H1 (cell line): ENCODE results near the gene LRRC14B. TPM values are rescaled to one million over a fixed set of nuclear protein-coding genes. Genes with fewer than 3 reads are reported as not detected.

ENCODE experiments used
- CTCF ChIA-PET: fragments of 300-600 bp; sonication (Branson Sonifier 250); formaldehyde crosslinking; loops from one replicate; lab custom pipeline; 2021; ENCODE audit not compliant: partially characterized antibody; lab: Charles Lee
- POLR2A ChIA-PET: fragments of 300-600 bp; sonication (Branson Sonifier 250); formaldehyde crosslinking; loops from one replicate; lab custom pipeline; 2021; ENCODE audit warnings: inconsistent platforms; ENCODE audit not compliant: partially characterized antibody; lab: Charles Lee
- DNase-seq, 2 experiments: peaks; one replicate each; pipeline versions ENCODE4 v3.0.0 to v3.0.0-alpha.2; 2010 to 2022; ENCODE audit warnings: low spot score in 2 of 2, low read depth in 1 of 2, mixed read lengths in 1 of 2
- FAIRE-seq: peaks from 2 replicates; lab custom pipeline; 2011; peaks lifted over from hg19 to GRCh38; lab: Jason Lieb, UNC
- H2AFZ ChIP-seq: 2 replicates; pipeline ENCODE4 v1.8.1; 2012; ENCODE audit warnings: low read length, inconsistent platforms
- H2AK5ac ChIP-seq: 2 replicates; pipeline ENCODE4 v1.6.1; 2013; ENCODE audit warnings: low read depth, low read length
- H2BK120ac ChIP-seq: replicated peaks from 2 replicates; pipeline ENCODE3; 2013; ENCODE audit warnings: low read depth, low read length, inconsistent platforms
- H2BK12ac ChIP-seq: 2 replicates; pipeline ENCODE4 v1.6.1; 2013; ENCODE audit warnings: low read depth, low read length
- H2BK15ac ChIP-seq: 2 replicates; pipeline ENCODE4 v1.6.1; 2013; ENCODE audit warnings: low read length
- H2BK20ac ChIP-seq: 2 replicates; pipeline ENCODE4 v1.6.1; 2013; ENCODE audit warnings: low read length
- H2BK5ac ChIP-seq: 2 replicates; pipeline ENCODE4 v1.6.1; 2013; ENCODE audit warnings: low read depth, low read length
- H3K14ac ChIP-seq: 2 replicates; pipeline ENCODE4 v1.6.1; 2013; ENCODE audit warnings: inconsistent platforms; ENCODE audit not compliant: insufficient read length
- H3K18ac ChIP-seq: 2 replicates; pipeline ENCODE4 v1.6.1; 2013; ENCODE audit warnings: low read length; ENCODE audit errors: extremely low read depth
- H3K23ac ChIP-seq: 2 replicates; pipeline ENCODE4 v1.6.1; 2013; ENCODE audit warnings: inconsistent platforms; ENCODE audit not compliant: insufficient read length
- H3K23me2 ChIP-seq: 2 replicates; pipeline ENCODE4 v1.6.1; 2013; ENCODE audit warnings: low read depth, low read length
- H3K27ac ChIP-seq: 2 replicates; pipeline ENCODE4 v1.6.1; 2011; ENCODE audit warnings: low read depth, low read length, inconsistent platforms
- H3K27me3 ChIP-seq, 4 experiments: replicated peaks in 1 of 4; 1 replicate in 1 of 4; 2 replicates in 3 of 4; pipeline versions ENCODE4 v1.6.1 to v1.8.1; 2011 to 2013; ENCODE audit warnings: low read length in 3 of 4, mild to moderate bottlenecking in 3 of 4, inconsistent platforms in 2 of 4, mixed read lengths in 2 of 4, moderate library complexity in 1 of 4; ENCODE audit not compliant: control insufficient read depth in 3 of 4, insufficient read depth in 3 of 4; ENCODE audit errors: extremely low read depth in 1 of 4
- H3K36me3 ChIP-seq, 4 experiments: 2 replicates each; pipeline versions ENCODE4 v1.6.1 to v1.8.1; 2011 to 2013; ENCODE audit warnings: mild to moderate bottlenecking in 4 of 4, low read length in 3 of 4, moderate library complexity in 2 of 4, control low read depth in 1 of 4, inconsistent platforms in 1 of 4; ENCODE audit not compliant: insufficient read depth in 4 of 4, control insufficient read depth in 2 of 4
- H3K4ac ChIP-seq: replicated peaks from 2 replicates; pipeline ENCODE3; 2013; ENCODE audit warnings: low read length, low read depth, mixed read lengths, inconsistent platforms; ENCODE audit not compliant: insufficient read length
- H3K4me1 ChIP-seq, 4 experiments: replicated peaks in 1 of 4; 1 replicate in 1 of 4; 2 replicates in 3 of 4; pipeline versions ENCODE4 v1.6.1 to v1.8.1; 2011 to 2013; ENCODE audit warnings: low read length in 3 of 4, inconsistent platforms in 2 of 4, mixed read lengths in 1 of 4; ENCODE audit not compliant: insufficient read depth in 4 of 4, control insufficient read depth in 3 of 4
- H3K4me2 ChIP-seq, 2 experiments: 2 replicates each; pipeline versions ENCODE4 v1.6.1 to v1.8.1; 2011 to 2013; ENCODE audit warnings: low read depth in 2 of 2, low read length in 2 of 2, control low read depth in 1 of 2, inconsistent platforms in 1 of 2, mild to moderate bottlenecking in 1 of 2; ENCODE audit not compliant: insufficient read depth in 1 of 2
- H3K4me3 ChIP-seq, 4 experiments: fragments of 200-600, 300-600 bp in 1 of 4; sonication (generic), shearing (Covaris generic), sonication (Bioruptor Twin) in 1 of 4; 2 replicates each; pipeline versions ENCODE4 v1.5.1 to v1.8.1; 2011 to 2016; ENCODE audit warnings: low read length in 4 of 4, low read depth in 3 of 4, control low read depth in 2 of 4, inconsistent platforms in 2 of 4, mild to moderate bottlenecking in 2 of 4, mixed read lengths in 1 of 4, moderate library complexity in 1 of 4; ENCODE audit not compliant: insufficient read depth in 2 of 4; ENCODE audit errors: extremely low read depth in 1 of 4
- H3K56ac ChIP-seq: replicated peaks from 2 replicates; pipeline ENCODE3; 2013; ENCODE audit warnings: low read depth, mild to moderate bottlenecking, mixed read lengths, low read length, inconsistent platforms; ENCODE audit not compliant: insufficient read length
- H3K79me1 ChIP-seq: 2 replicates; pipeline ENCODE4 v1.6.1; 2013; ENCODE audit warnings: low read depth, low read length, control low read depth
- H3K79me2 ChIP-seq, 2 experiments: 2 replicates each; pipeline versions ENCODE4 v1.6.1 to v1.8.1; 2012 to 2013; ENCODE audit warnings: low read length in 2 of 2, mild to moderate bottlenecking in 2 of 2, inconsistent platforms in 1 of 2; ENCODE audit not compliant: insufficient read depth in 2 of 2, control insufficient read depth in 1 of 2
- H3K9ac ChIP-seq, 4 experiments: replicated peaks in 1 of 4; 1 replicate in 1 of 4; 2 replicates in 3 of 4; pipeline versions ENCODE4 v1.6.1 to v1.8.1; 2011 to 2013; ENCODE audit warnings: low read depth in 3 of 4, low read length in 3 of 4, control low read depth in 2 of 4, mild to moderate bottlenecking in 2 of 4, moderate library complexity in 2 of 4, inconsistent platforms in 1 of 4; ENCODE audit errors: extremely low read depth in 1 of 4
- H3K9me3 ChIP-seq, 2 experiments: 2 replicates each; pipeline versions ENCODE4 v1.6.1 to v1.8.1; 2012 to 2013; ENCODE audit warnings: mild to moderate bottlenecking in 2 of 2, moderate library complexity in 2 of 2, control low read depth in 1 of 2, inconsistent platforms in 1 of 2, low read depth in 1 of 2, low read length in 1 of 2, mixed read lengths in 1 of 2; ENCODE audit not compliant: insufficient read depth in 2 of 2
- H4K20me1 ChIP-seq, 2 experiments: replicated peaks in 1 of 2; 2 replicates each; pipeline versions ENCODE3 to v1.8.1; 2011 to 2013; ENCODE audit warnings: inconsistent platforms in 2 of 2, low read length in 2 of 2, mild to moderate bottlenecking in 1 of 2; ENCODE audit not compliant: insufficient read depth in 2 of 2, control insufficient read depth in 1 of 2
- H4K5ac ChIP-seq: 2 replicates; pipeline ENCODE4 v1.6.1; 2013; ENCODE audit warnings: low read length, low read depth, mixed read lengths, inconsistent platforms; ENCODE audit not compliant: insufficient read length
- H4K8ac ChIP-seq: 2 replicates; pipeline ENCODE4 v1.8.0; 2013; ENCODE audit warnings: mild to moderate bottlenecking, moderate library complexity, low read length, inconsistent platforms; ENCODE audit not compliant: insufficient read depth; ENCODE audit errors: extremely low read depth
- H4K91ac ChIP-seq: replicated peaks from 2 replicates; pipeline ENCODE3; 2013; ENCODE audit warnings: low read length, mixed read lengths, inconsistent platforms; ENCODE audit not compliant: insufficient read length
- TAF1 ChIP-seq: IDR thresholded peaks from 2 replicates; pipeline ENCODE4 v1.6.1; 2011; ENCODE audit warnings: mild to moderate bottlenecking, low read depth, low read length
- WGBS, 2 experiments: shearing (Covaris generic) in 1 of 2; methylation state at CpG; one replicate each; pipeline versions ENCODE4 v1.1.6 to v1.1.7; 2013 to 2015; ENCODE audit warnings: low lambda C conversion rate in 2 of 2, mixed read lengths in 2 of 2, inconsistent platforms in 1 of 2, low coverage in 1 of 2, missing lambda C conversion rate in 1 of 2; ENCODE audit not compliant: insufficient replicate concordance in 2 of 2, insufficient coverage in 1 of 2, insufficient read length in 1 of 2; ENCODE audit errors: extremely low coverage in 1 of 2, missing lambda C conversion rate in 1 of 2; 5-methylcytosine and 5-hydroxymethylcytosine counted together
- polyA plus RNA-seq, 7 experiments: library from polyadenylated mRNA; depleted of rRNA in 3 of 7; stranded (reverse) in 5 of 7; unstranded in 2 of 7; fragments of >200 nt in 5 of 7; fragments of 200-250 nt in 2 of 7; gene quantifications; 1 replicate in 5 of 7; 2 replicates in 1 of 7; 4 replicates in 1 of 7; pipeline versions ENCODE4 v1.2.1 to v1.2.3, GENCODE V29; 2011 to 2013; ENCODE audit warnings: missing spikeins in 2 of 7, mixed read lengths in 2 of 7
- total RNA-seq: library from RNA; stranded (reverse); fragmentation: NEBNext Ultra II Directional; extraction: Animal tissue kit (Norgen Biotek cat#: 25700); gene quantifications from 2 replicates; pipeline ENCODE4 v1.2.1, GENCODE V29; 2021

LRRC14B gene
- total and polyA plus RNA-seq, 2 of the 8 experiments (the other 6 are each of a cell fraction or from before 2014, with no cell fraction given), result not detected

DNA sequence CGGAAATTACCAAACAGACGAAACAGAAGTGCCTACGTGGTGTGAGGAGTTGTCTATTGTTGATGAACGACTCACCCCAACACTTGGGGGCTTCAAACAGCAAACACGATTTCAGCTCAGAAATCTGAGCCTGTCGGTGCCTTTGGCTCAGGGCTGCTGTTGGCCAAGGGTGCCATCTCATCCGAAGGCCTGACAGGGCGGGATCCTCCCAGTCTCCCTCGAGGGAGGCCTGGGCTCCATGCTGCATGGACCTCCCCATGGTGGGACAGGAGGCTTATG is 1.3 kb downstream of the LRRC14B start:
- CTCF ChIA-PET, result interaction anchor here (1.1 to 2.2 kb wide), 2 partner anchors 39 to 136 kb away, joined by 3 to 7 read pairs; no protein-coding TSS in a partner anchor
- DNase-seq, result no peak
- no peaks in the 10 kb centered on the region for H3K79me2 ChIP-seq
- H3K27ac ChIP-seq, result no peak overlapping the region
- H2BK5ac ChIP-seq, result no peak overlapping the region
- no peak overlapping the region for H2AFZ ChIP-seq
- no peak overlapping the region for H3K23ac ChIP-seq
- H2BK15ac ChIP-seq, result no peak overlapping the region
- no peak overlapping the region for H2BK12ac ChIP-seq
- no peak overlapping the region for H2BK120ac ChIP-seq
- H4K5ac ChIP-seq, result no peak overlapping the region
- H3K23me2 ChIP-seq, result no peaks in the 10 kb centered on the region
- POLR2A ChIA-PET, result interaction anchor here (0.6 to 3.1 kb wide), 3 partner anchors 11 to 25 kb away, joined by 3 to 11 read pairs (median 4); partner anchors contain the start of genes CCDC127 and SDHA
- no peak overlapping the region for H3K4ac ChIP-seq
- no peaks in the 10 kb centered on the region; the same call in 1 of the 2 replicates for H3K79me1 ChIP-seq
- peaks cover 0 to 12% (median 8%) of the 10 kb centered on the region in 4 experiments; a peak in 5 of 7 replicates for H3K4me1 ChIP-seq
- no peaks in the 10 kb centered on the region for H3K9me3 ChIP-seq
- H3K27me3 ChIP-seq, result no peaks in the 10 kb centered on the region
- H3K56ac ChIP-seq, result no peak overlapping the region
- no peak overlapping the region for H3K18ac ChIP-seq
- H3K4me3 ChIP-seq, result no peak overlapping the region
- H3K4me2 ChIP-seq, result no peak overlapping the region
- TF ChIP-seq TAF1, result no peak
- no peak overlapping the region for H2BK20ac ChIP-seq
- no peak for FAIRE-seq
- H3K36me3 ChIP-seq, result no peaks in the 10 kb centered on the region
- no peak overlapping the region for H3K9ac ChIP-seq
- no peak overlapping the region for H2AK5ac ChIP-seq
- H4K20me1 ChIP-seq, result peaks cover 0 to 12% of the 10 kb centered on the region in 2 experiments
- no peak overlapping the region for H3K14ac ChIP-seq
- no peak overlapping the region for H4K91ac ChIP-seq
- 78% methylated on average over 7 of the region's 9 CpGs; no CpG with 5 or more reads in 1 of the 2 experiments for WGBS, 2 experiments
- H4K8ac ChIP-seq, result no peak overlapping the region
